ENCODE measurements around the gene DAB2IP. TPM values are rescaled to one million over a fixed set of nuclear protein-coding genes. Genes with fewer than 3 reads are reported as not detected.
"Not testable (repeated sequence)": the region's sequence is repeated elsewhere in the genome, so short reads cannot be mapped to it uniquely, and the experiment has no call there.

DAB2IP gene
- polyA plus RNA-seq, 3 donors, result 37.9 to 51.6 (median 38.7) TPM

DNA sequence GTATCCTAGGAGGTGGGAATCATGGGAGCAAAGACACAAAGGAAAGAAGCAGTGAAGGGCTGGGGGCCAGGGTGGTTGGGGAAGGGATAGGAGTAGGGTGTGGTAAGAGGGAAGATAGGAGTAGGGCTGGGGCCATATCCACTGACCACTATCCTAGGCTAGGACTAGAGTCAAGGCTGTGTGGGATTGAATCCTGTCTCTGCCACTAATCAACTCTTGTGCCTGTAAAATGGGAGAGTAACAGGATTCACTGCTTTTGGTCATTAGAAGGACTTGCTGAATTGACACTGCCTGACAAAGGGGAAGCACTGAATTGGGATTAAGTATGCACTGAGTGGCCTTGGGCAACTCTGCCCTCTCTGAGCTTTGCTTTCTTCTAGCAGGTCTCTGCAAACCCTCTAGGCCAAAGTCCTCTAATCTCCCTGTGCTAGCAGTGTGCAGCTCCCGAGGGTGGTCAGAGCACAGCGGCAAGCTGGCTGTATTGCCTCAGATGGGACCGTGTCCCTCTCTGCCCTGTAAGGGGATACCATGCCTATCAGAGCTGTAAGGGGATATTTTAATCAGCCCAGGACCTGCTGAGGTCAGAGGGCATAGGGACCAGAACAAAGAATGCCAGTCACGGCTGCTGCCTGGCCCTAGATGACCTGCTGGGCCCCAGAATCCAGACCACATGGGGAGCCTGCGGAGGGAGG, 12.4 kb upstream of the DAB2IP start:
- no peak for DNase-seq (ENCODE audit: extremely low read depth in 1 of 11, low read depth in 9 of 11, low spot score in 4 of 11)

DNA sequence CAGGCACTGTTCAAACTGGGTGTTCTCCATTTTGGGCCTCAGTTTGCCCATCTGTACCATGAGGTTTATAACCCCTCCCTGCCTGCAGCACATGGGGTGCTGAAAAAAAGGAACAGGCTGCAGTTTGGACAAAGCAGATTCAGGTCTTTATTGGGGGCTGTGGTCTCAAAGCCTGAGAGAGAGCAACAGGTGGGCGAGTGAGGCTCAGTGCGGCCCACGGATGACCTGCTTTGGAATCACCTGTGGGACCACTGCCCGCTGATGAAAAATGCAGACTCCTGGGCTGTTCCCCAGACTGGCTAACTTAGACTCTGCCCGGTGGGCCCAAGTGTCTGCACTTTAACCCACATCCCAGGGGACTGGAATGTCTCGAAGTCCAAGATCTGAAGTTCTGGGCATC, 11.8 kb upstream of the DAB2IP start:
- no peak for DNase-seq (ENCODE audit: extremely low read depth in 1 of 11, low read depth in 9 of 11, low spot score in 4 of 11)

DNA sequence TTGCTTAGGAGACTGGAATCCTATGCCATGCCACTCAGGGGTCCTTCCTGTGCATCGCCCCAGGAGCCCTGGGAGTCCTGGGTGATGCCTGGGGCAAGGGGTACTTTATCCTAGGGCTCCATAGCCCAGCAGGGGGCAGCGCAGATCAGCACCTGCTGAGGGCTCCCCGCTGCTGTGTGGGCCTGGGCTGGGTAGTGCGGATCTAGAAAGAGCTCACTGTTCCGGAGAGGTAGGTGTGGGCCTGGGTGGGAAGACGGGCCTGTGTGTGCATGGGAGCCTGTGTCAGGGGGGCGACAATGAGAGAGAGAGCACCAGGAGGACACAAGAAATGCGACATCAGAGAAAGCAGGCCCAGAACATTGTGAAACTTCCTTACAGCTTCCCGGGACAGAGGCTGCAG, 11.4 kb upstream of the DAB2IP start:
- no peak for DNase-seq (ENCODE audit: extremely low read depth in 1 of 11, low read depth in 9 of 11, low spot score in 4 of 11)

DNA sequence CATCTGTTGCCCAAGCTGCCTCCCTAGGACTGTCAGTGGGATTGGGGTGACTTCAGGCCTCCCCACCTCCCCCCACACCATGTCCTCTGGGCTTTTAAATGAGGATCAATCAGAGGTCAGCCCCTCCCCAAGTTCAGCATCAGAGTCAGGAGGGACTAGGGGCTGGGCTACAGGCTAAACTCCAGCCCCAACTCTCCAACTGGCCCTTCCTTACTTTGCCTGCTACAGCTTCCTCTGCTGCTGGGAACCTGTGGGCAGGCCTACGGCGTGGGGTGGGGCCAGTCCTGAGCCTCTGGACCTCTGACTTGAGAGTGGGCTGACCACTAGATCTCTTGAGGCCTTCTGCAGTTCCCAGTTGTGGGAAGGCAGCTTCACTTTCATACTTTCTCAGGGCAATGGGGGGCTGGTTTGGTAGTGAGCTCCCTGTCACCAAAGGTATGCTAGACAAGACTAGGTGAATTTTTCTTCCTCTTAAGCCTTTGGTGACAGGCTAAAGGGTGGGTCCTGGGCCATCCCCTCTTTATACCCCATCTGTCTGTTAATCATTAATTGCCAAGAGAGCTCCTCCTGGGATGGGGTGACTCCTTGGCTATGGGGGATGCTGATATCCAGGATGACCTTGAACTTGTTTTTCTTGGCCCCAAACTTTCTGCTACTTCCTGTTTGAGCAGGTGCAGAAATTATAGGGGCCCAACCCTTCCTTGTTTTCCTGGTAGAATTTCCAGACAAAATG, 10.8 kb upstream of the DAB2IP start:
- DNase-seq (ENCODE audit: extremely low read depth in 1 of 11, low read depth in 9 of 11, low spot score in 4 of 11), result no peak

DNA sequence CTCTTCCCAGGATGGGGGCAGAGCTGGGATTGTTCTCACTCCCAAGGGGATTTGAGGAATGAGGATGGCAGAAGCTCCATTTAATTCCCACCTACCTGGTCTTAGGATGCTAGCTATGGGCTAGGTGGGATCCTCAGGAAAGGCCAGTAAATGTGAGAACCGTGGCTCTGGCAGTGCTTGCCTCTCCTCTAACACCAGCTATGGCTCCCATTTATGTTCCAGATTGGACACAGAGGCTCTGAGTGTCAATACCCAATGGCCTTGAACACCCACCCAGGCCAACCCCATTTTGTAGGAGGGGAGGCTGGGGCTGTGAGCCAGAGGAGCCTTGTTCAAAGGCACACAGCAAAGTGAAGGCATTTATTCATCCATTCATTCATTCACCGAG, 10.2 kb upstream of the DAB2IP start:
- DNase-seq (ENCODE audit: extremely low read depth in 1 of 11, low read depth in 9 of 11, low spot score in 4 of 11), result no peak

DNA sequence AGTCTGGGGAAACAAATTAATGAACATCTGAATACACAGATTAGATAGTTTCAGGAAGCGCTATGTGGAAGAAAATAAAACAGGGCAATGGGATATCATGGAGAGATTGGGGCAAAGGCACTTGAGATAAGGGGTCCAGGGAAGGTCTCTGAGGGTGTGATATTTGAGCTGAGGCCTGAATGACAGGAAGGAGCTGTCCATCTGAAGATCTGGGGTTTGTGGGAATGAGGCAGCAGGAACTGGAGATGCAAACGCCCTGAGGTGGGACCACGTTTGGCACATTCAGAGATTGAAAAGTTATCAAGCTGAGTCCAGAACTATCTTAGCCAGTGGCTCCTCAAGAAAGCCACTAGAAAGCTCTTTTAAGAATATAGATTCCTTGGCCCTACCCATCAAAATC, 8.7 kb upstream of the DAB2IP start:
- DNase-seq (ENCODE audit: extremely low read depth in 1 of 11, low read depth in 9 of 11, low spot score in 4 of 11), result no peak

DNA sequence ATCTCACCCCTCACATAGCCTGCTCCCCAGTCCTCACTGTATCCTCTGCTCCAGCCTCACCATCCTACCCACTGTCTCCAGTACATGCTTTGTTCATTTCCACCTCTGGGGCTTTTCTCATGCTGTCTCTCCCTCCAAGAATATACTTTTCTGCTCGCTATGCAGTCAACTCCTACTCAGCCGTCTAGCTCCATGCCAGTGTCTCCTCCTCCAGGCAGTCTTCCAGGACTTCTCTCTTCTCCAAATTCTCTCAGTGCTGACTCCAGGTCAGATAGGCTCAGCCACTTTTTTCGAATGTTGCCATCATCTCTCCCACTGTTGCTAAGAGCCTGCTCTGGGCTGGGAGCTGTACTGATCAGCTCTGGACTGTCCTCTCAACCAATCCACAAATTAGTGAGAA, 8.0 kb upstream of the DAB2IP start:
- DNase-seq (ENCODE audit: extremely low read depth in 1 of 11, low read depth in 9 of 11, low spot score in 4 of 11), result no peak

DNA sequence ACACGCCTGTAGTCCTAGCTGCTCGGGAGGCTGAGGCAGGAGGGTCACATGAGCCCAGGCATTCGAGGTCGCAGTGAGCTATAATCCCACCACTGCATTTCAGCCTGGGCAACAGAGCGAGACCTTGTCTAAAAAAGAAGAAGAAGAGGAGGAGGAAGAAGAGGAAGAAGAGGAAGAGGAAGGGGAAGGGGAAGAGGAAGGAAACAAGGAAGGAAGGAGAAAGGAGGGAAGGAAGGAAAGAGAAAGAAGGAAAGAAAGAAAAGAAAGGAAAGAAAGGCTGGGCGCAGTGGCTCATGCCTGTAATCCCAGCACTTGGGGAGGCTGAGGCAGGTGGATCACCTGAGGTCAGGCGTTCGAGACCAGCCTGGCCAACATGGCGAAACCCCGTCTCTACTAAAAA, 7.4 kb upstream of the DAB2IP start:
- not testable (repeated sequence) for DNase-seq (ENCODE audit: extremely low read depth in 1 of 11, low read depth in 9 of 11, low spot score in 4 of 11)

DNA sequence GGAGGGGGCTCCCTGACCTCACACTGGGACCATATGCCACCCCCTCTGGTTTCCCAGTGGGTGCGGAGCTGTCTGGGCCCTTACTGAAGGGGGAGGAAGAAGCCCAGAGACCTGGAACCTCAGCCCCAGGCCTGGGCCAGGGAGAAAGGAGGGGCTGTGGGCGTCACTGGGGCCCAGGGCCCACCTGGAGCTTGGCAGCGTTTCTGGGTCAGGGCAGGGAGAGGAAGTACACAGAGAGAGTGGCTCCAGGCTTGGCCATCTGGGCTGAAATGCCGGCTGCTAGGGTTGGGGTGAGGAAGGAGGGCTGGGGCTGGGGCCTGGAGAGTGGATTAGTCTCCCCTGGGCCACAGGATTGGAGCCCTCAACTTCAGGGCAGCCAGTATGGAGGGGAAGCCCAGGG, 6.4 kb upstream of the DAB2IP start:
- DNase-seq (ENCODE audit: extremely low read depth in 1 of 11, low read depth in 9 of 11, low spot score in 4 of 11), result no peak

DNA sequence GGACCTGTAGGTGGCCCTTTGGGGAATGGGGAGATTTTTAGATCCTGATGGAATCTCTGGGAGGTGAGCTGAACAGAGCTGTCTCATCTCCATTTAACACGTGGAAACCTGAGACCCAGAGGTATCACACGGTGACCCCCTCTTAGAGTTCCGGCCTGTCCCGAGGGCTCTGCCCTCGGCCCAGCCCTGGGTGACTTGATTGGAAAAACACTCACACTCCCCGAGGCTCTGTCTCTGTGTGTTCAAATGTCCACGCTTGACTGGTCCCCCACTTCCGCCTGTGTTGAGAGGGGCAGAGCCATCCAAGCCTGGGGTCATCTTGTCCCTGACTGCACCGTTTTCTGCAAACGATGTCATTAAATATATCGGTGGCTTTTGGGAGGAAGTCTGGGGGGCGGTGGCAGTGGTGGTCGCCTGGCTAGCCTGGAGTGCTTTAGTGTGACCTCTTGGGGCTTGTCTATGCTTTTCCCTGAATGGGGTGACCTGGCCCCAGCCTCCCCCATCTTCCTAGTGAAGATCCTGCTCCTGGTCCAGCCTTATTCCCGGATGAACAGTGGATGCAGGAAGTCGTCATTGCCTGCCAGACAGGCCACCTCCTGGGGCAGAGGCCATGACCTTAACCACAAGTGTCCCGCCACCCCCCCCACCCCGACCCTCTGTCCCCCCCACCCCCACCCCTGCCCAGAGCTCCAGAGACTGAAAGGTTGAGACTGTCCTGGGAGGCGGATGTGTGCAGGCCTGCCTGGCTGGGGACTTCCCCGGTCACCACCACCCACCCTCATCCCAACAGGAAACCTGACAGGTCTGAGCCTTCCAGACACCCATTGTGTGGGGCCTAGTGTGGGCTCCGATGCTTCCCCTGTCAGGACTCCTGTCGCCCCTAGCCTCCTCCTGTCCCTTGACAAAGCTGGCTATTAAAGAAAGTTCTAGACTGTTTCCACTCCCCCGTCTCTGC, 5.3 kb upstream of the DAB2IP start:
- peak in 1 of 11 donors; percentile 51 for DNase-seq (ENCODE audit: extremely low read depth in 1 of 11, low read depth in 9 of 11, low spot score in 4 of 11)

DNA sequence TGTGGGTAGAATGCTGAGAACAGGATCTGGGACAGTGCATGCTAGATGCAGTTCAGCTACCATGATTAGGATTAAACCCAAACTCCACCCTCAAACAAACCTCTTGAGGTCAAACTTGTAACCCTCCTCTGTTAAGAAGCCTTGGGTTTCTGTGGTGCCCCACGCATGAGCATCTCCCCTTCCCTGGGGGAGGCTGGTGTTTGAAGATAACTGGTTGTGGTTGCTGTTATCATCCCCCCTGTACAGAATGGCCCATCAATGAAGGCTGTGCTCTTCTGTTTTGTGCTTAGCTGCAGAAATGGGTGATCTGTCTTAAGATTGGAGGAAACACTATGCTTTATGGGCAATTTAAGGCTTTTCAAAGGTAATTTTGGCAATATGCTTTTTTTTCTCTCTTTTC, 4.4 kb upstream of the DAB2IP start:
- DNase-seq (ENCODE audit: extremely low read depth in 1 of 11, low read depth in 9 of 11, low spot score in 4 of 11), result no peak

DNA sequence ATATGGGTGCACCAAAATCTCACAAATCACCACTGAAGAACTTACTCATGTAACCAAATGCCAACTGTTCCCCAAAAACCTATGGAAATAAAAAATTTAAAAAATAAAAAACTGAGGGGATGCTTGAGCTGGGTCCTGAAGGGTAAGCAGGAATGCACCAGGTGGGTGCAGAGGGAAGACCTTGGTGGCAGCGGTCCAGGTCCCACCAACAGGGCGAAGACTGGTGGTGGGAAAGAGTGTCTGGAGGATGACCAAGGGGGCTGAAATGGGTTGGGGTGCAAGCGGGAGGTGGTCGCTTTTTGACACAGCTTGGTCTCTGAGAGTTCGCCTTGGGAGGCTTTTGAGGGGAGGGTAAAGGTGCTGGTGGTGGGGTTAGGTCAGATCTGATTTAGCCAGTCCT, 3.3 kb upstream of the DAB2IP start:
- DNase-seq (ENCODE audit: extremely low read depth in 1 of 11, low read depth in 9 of 11, low spot score in 4 of 11), result no peak

DNA sequence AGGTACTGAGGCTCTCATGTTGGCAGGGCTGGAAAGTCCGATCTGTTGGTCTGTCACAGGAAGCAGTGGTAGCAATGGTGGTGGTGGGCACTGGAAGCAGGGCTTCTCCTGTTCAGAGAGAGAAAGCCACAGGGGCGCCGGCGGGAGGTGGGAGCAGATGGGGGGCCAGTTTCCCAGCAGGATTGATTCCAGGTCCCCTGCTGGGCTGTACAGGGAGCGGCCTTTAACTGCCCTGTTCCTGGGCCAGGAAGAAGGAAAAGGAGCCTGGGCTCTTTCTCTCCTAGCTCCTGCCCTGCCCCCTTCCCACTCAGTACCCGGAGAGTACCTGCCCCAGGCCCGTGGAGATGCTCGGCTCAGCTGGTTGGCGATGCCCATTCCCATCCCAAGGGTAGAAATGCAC, 2.6 kb upstream of the DAB2IP start:
- DNase-seq (ENCODE audit: extremely low read depth in 1 of 11, low read depth in 9 of 11, low spot score in 4 of 11), result no peak

DNA sequence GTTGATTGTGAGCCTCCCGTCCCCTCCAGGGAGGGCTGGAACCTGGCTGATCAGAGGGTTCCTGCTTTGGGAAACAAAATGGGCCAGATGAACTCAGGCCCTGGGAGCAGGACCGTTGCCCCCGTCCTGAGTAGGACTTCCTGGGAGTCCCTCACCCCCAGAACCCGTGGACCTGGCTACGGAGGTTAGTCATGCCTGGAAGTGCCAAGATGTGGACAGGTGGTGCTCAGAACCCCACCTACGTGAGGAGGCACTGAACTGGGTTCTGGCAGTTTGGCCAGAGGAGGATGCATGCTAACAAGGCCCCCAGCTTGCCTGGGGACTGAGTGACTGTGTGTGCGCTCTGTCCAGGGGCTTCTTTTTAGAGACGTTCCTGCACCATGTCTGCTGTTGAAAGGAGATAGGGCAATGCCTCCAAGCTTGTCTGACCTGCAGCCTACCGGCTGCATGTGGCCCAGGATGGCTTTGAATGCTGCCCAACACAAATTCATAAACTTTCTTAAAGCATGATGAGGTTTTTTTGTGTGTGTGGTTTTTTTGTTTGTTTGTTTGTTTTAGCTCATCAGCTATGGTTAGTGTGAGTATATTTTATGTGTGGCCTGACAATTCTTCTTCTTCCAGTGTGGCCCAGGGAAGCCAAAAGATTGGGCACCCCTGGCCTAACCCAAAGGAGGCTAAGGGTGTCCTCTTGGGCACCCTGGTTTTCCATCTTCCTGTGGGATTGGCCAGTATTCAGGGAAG, 1.8 kb upstream of the DAB2IP start:
- no peak for DNase-seq (ENCODE audit: extremely low read depth in 1 of 11, low read depth in 9 of 11, low spot score in 4 of 11)

DNA sequence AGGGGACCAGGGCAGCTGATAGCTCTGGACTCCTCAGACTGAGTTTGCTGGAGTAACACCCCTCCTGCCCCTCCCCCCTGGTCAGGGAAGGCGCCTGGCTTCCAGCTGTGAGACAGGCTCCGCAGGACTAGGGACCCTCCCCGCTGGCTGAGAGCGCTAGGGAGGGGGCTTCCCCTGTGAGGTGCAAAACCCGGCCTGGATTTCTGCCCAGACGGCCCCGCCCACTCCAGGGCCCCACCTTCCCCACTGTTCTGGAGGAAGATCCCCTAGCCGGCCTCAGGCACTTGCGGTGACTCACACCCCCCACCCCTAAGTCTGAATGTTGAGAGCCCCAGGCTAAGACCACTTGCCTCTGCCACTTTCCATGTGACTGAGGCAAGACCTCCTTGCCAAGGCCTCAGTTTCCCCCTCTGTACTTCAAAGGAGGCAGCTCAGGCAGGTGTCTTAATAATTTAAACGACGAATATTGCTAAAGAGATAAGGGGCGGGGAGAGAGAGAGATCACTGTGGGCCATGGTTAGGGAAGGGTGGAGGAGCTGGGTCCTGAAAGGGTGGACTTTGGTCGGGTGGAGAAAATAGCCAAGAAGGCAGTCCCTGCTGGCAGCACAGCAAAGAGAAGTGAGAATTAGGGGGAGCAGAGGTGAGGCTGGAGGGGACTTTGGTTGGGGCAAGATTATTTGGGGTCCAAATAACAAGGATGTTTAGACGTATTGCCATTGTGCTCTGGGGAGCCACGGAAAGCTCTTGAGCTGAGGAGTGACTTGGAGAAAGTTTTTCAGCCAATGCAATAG, 1.0 kb upstream of the DAB2IP start:
- peak; percentile 77 to 95 (median 87) for DNase-seq (ENCODE audit: extremely low read depth in 1 of 11, low read depth in 9 of 11, low spot score in 4 of 11)

DNA sequence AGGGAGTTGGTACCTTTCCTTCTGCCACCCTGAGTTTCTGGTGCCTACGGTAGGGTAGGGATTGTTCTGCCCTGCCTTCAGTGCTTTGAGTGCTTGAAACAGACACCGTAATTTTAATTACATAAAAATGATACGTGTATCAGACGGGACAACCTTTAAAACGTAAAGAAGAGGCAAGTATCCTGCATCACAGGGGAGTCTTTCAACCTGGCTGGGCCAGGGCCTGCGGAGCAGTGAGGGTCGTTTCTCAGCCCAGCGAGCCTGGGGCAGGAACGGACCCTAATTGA, 483 bp upstream of the DAB2IP start:
- no peak for DNase-seq (ENCODE audit: extremely low read depth in 1 of 11, low read depth in 9 of 11, low spot score in 4 of 11)

DNA sequence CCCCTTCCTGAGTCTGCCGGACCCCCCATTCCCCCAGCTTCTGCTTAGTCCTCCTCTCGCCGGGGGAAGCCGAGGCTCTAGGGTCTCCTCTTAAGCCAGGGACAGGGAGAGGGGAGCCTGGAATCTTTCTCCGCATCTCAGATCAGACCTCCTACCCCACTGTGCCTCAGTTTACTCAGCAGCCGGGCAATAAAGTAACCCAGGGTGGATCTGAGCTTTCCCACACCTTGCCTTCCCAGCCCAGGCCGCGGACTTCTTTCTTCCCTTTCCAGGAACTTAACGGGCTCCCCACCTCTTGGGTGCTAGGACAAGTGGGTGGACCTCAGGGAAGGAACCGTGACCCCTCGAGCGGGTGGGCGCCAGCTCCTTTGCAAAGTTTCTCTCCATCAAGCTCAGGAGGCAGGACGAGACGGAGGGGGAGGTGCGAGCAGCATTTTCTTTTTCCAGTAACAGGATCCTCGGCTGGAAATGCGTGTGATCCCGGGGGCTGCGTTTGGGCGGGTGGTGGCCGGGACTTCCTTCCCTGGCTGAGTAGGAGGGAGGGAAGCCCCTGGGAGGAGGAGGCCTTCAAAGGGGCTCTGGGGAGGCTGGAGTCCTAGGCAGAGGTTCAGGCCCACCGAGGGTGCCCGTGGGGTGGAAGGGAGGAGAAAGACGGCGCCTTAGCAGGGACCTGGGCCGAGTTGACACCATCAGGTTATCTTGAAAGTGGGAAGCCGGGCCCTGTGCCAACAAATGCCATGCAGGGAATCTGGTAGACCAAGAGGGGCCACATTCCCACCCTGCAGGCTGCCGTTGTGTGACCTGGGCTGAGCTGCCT, 795 bp downstream of the DAB2IP start:
- peak in 5 of 11 donors; percentile 62 to 74 (median 69) for DNase-seq (ENCODE audit: extremely low read depth in 1 of 11, low read depth in 9 of 11, low spot score in 4 of 11)

DNA sequence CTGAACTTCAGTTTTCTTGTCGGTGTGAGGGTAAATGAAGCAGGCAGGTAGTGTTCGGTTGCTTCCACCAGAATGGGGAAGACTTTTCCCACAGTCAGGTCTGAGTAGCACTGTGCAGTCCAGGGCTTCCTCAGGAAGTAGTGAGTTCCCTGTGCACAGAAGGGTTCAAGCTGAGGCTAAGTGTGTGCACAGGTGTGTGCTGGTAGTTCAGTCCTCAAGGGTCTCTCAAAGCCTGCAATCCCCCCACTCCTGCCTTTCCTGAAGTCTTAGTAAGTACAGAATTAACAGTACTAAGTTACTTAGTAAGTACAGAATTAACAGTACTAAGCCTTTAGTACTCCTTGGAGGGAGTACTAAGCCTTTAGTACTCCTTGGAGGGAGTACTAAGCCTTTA, 1.4 kb downstream of the DAB2IP start:
- no peak for DNase-seq (ENCODE audit: extremely low read depth in 1 of 11, low read depth in 9 of 11, low spot score in 4 of 11)
